Endodermal cell (in vitro differentiated cells): ENCODE data around the gene KCTD10. TPM values are rescaled to one million over a fixed set of nuclear protein-coding genes. Genes with fewer than 3 reads are reported as not detected.

Experiments used
- DNase-seq: peaks from one replicate; pipeline ENCODE4 v3.0.0-alpha.2; 2017
- H3K27ac ChIP-seq: 2 replicates; pipeline ENCODE4 v1.5.1; 2013; ENCODE audit warnings: mild to moderate bottlenecking, low read depth, low read length, moderate library complexity
- H3K27me3 ChIP-seq: 2 replicates; pipeline ENCODE4 v1.6.1; 2013; ENCODE audit warnings: mild to moderate bottlenecking, low read length, moderate library complexity; ENCODE audit not compliant: insufficient read depth, control insufficient read depth, poor library complexity, severe bottlenecking
- H3K36me3 ChIP-seq: 2 replicates; pipeline ENCODE4 v1.7.0; 2013; ENCODE audit warnings: mild to moderate bottlenecking, low read length, moderate library complexity; ENCODE audit not compliant: control insufficient read depth, insufficient read depth
- H3K4me1 ChIP-seq: one replicate; pipeline ENCODE4 v1.7.0; 2013; ENCODE audit warnings: low read length; ENCODE audit not compliant: control insufficient read depth, insufficient read depth
- H3K4me3 ChIP-seq: 2 replicates; pipeline ENCODE4 v1.5.1; 2013; ENCODE audit warnings: mild to moderate bottlenecking, low read length, moderate library complexity
- H3K9ac ChIP-seq: 2 replicates; pipeline ENCODE4 v1.6.1; 2013; ENCODE audit warnings: mild to moderate bottlenecking, low read length, moderate library complexity; ENCODE audit not compliant: poor library complexity, severe bottlenecking; ENCODE audit errors: extremely low read depth
- H3K9me3 ChIP-seq: 2 replicates; pipeline ENCODE4 v1.6.1; 2013; ENCODE audit warnings: mild to moderate bottlenecking, low read length, moderate library complexity; ENCODE audit not compliant: control insufficient read depth
- H3K27ac Mint-ChIP-seq: 2 replicates; pipeline ENCODE4 v1.8.0; 2020; ENCODE audit warnings: mixed read lengths
- H3K27me3 Mint-ChIP-seq: 2 replicates; pipeline ENCODE4 v1.8.0; 2021; ENCODE audit warnings: mild to moderate bottlenecking, mixed read lengths; ENCODE audit not compliant: insufficient read depth
- H3K36me3 Mint-ChIP-seq: 2 replicates; pipeline ENCODE4 v1.8.0; 2020; ENCODE audit warnings: low read depth, mixed read lengths
- H3K4me1 Mint-ChIP-seq: 2 replicates; pipeline ENCODE4 v1.8.0; 2020; ENCODE audit warnings: mixed read lengths
- H3K4me3 Mint-ChIP-seq: 2 replicates; pipeline ENCODE4 v1.8.0; 2020; ENCODE audit warnings: mild to moderate bottlenecking, moderate library complexity, mixed read lengths
- H3K9me3 Mint-ChIP-seq: 2 replicates; pipeline ENCODE4 v1.8.0; 2020; ENCODE audit warnings: mild to moderate bottlenecking, mixed read lengths
- WGBS, 2 experiments: methylation state at CpG; one replicate each; pipeline versions ENCODE4 v1.1.5 to v1.1.7; 2013; ENCODE audit warnings: missing lambda C conversion rate in 2 of 2, mixed read lengths in 1 of 2; ENCODE audit not compliant: insufficient coverage in 1 of 2, insufficient read length in 1 of 2; 5-methylcytosine and 5-hydroxymethylcytosine counted together
- total RNA-seq, 2 donors: library from RNA; stranded (reverse); fragmentation: NEBNext Ultra II Directional in 1 of 2; extraction: Animal tissue kit (Norgen Biotek cat#: 25700) in 1 of 2; gene quantifications; 2 replicates in 1 of 2; 3 replicates in 1 of 2; pipeline ENCODE4 v1.2.1, GENCODE V29; 2021
- TF ChIP-seq, protein P1 (sequence below): fragments of 200-600 bp; sonication (generic); conservative IDR thresholded peaks from 2 replicates; pipeline ENCODE4 v1.5.0; 2021; ENCODE audit warnings: antibody characterized with exemption, mild to moderate bottlenecking

KCTD10 gene
- total RNA-seq, 2 donors from 2014 or later: 50.9 to 53.5 TPM

GRCh38 chr12:109517619-109518018 lies 40.5 kb upstream of the KCTD10 start:
- Mint-ChIP-seq H3K4me3 (no peak overlapping the region), H3K27ac (no peak overlapping the region), H3K36me3 (peaks cover 56% of the 10 kb centered on the region), H3K9me3 (no peaks in the 10 kb centered on the region), H3K27me3 (no peaks in the 10 kb centered on the region), H3K4me1 (peaks cover 6% of the 10 kb centered on the region)
- no peak overlapping the region for H3K9ac ChIP-seq
- DNase-seq: peak; percentile 41
- H3K36me3 ChIP-seq: peaks cover 53% of the 10 kb centered on the region
- 80 to 90% methylated on average over 4 to 6 of the region's 6 CpGs for WGBS, 2 experiments
- H3K27ac ChIP-seq: no peak overlapping the region
- no peaks in the 10 kb centered on the region for H3K27me3 ChIP-seq
- TF ChIP-seq, protein P1, sequence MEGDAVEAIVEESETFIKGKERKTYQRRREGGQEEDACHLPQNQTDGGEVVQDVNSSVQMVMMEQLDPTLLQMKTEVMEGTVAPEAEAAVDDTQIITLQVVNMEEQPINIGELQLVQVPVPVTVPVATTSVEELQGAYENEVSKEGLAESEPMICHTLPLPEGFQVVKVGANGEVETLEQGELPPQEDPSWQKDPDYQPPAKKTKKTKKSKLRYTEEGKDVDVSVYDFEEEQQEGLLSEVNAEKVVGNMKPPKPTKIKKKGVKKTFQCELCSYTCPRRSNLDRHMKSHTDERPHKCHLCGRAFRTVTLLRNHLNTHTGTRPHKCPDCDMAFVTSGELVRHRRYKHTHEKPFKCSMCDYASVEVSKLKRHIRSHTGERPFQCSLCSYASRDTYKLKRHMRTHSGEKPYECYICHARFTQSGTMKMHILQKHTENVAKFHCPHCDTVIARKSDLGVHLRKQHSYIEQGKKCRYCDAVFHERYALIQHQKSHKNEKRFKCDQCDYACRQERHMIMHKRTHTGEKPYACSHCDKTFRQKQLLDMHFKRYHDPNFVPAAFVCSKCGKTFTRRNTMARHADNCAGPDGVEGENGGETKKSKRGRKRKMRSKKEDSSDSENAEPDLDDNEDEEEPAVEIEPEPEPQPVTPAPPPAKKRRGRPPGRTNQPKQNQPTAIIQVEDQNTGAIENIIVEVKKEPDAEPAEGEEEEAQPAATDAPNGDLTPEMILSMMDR: no peak
- no peak overlapping the region for H3K4me3 ChIP-seq
- no peaks in the 10 kb centered on the region for H3K4me1 ChIP-seq
- no peaks in the 10 kb centered on the region for H3K9me3 ChIP-seq

GRCh38 chr12:109513977-109514376 lies 36.9 kb upstream of the KCTD10 start:
- no peaks in the 10 kb centered on the region for H3K4me1 ChIP-seq
- H3K27me3 Mint-ChIP-seq: no peaks in the 10 kb centered on the region
- no peaks in the 10 kb centered on the region for H3K27me3 ChIP-seq
- H3K36me3 ChIP-seq: peaks cover 51% of the 10 kb centered on the region
- no peak overlapping the region for H3K4me3 Mint-ChIP-seq
- no peak overlapping the region for H3K9ac ChIP-seq
- H3K9me3 ChIP-seq: no peaks in the 10 kb centered on the region
- peak; percentile 29 for DNase-seq
- no peak overlapping the region for H3K4me3 ChIP-seq
- TF ChIP-seq, protein P1: no peak
- peaks cover 63% of the 10 kb centered on the region for H3K36me3 Mint-ChIP-seq
- H3K9me3 Mint-ChIP-seq: no peaks in the 10 kb centered on the region
- no peak overlapping the region for H3K27ac Mint-ChIP-seq
- H3K27ac ChIP-seq: no peak overlapping the region
- H3K4me1 Mint-ChIP-seq: peaks cover 13% of the 10 kb centered on the region
- 89 to 94% methylated on average over 2 to 4 of the region's 4 CpGs for WGBS, 2 experiments

GRCh38 chr12:109513051-109513450 lies 36.0 kb upstream of the KCTD10 start:
- H3K4me1 ChIP-seq: no peaks in the 10 kb centered on the region
- 93 to 96% methylated on average over 4 to 8 of the region's 8 CpGs for WGBS, 2 experiments
- H3K36me3 Mint-ChIP-seq: peaks cover 64% of the 10 kb centered on the region
- no peaks in the 10 kb centered on the region for H3K27me3 Mint-ChIP-seq
- peaks cover 17% of the 10 kb centered on the region for H3K4me1 Mint-ChIP-seq
- TF ChIP-seq, protein P1: no peak
- no peak for DNase-seq
- no peaks in the 10 kb centered on the region for H3K9me3 ChIP-seq
- no peaks in the 10 kb centered on the region for H3K27me3 ChIP-seq
- H3K27ac Mint-ChIP-seq: peak overlapping the region; percentile 10
- H3K36me3 ChIP-seq: peaks cover 54% of the 10 kb centered on the region
- H3K9me3 Mint-ChIP-seq: no peaks in the 10 kb centered on the region
- no peak overlapping the region for H3K4me3 Mint-ChIP-seq
- no peak overlapping the region for H3K4me3 ChIP-seq
- H3K27ac ChIP-seq: peak overlapping the region; percentile 91
- H3K9ac ChIP-seq: no peak overlapping the region
